B cell (primary cell): ENCODE measurements around the gene HYDIN. TPM values are rescaled to one million over a fixed set of nuclear protein-coding genes. Genes with fewer than 3 reads are reported as not detected.

Source experiments
- ATAC-seq: fragments of 200-7000 bp; cut with Tn5 transposase; one replicate; pipeline ENCODE4 v1.10.0; 2021; ENCODE audit warnings: low read depth, mild to moderate bottlenecking, moderate number of reproducible peaks, moderate library complexity
- CTCF ChIA-PET: fragments of 350-600 bp; sonication (Branson Sonifier 250); formaldehyde crosslinking; loops from one replicate; lab custom pipeline; 2021; ENCODE audit warnings: antibody characterized with exemption, inconsistent platforms; lab: Charles Lee
- POLR2A ChIA-PET: fragments of 350-600 bp; sonication (Branson Sonifier 250); formaldehyde crosslinking; loops from one replicate; lab custom pipeline; 2021; ENCODE audit warnings: antibody characterized with exemption; lab: Charles Lee
- DNase-seq: peaks from one replicate; pipeline ENCODE4 v3.0.0; 2013
- H2AFZ ChIP-seq: 2 replicates; pipeline ENCODE4 v1.6.1; 2012; ENCODE audit warnings: mild to moderate bottlenecking, low read depth, low read length; ENCODE audit not compliant: insufficient read depth, poor library complexity, severe bottlenecking
- H3K27ac ChIP-seq, 2 donors: 1 replicate in 1 of 2; 2 replicates in 1 of 2; pipeline ENCODE4 v1.5.1; 2012 to 2013; ENCODE audit warnings: low read length in 2 of 2, mild to moderate bottlenecking in 2 of 2, moderate library complexity in 1 of 2
- H3K27me3 ChIP-seq, 4 experiments: fragments of 200-600 bp in 1 of 4; sonication (generic) in 1 of 4; replicated peaks in 1 of 4; 1 replicate in 2 of 4; 2 replicates in 2 of 4; pipeline versions ENCODE4 v1.6.1 to v1.7.0; 2013 to 2016; ENCODE audit warnings: low read length in 3 of 4, mild to moderate bottlenecking in 2 of 4, mixed read lengths in 1 of 4, moderate library complexity in 1 of 4; ENCODE audit not compliant: insufficient read depth in 4 of 4, control insufficient read depth in 3 of 4; ENCODE audit errors: control extremely low read depth in 1 of 4
- H3K36me3 ChIP-seq, 2 experiments: replicated peaks in 1 of 2; 1 replicate in 1 of 2; 2 replicates in 1 of 2; pipeline versions ENCODE4 v1.6.1 to v1.7.1; 2013; ENCODE audit warnings: low read length in 1 of 2; ENCODE audit not compliant: insufficient read depth in 2 of 2, control insufficient read depth in 1 of 2; ENCODE audit errors: control extremely low read depth in 1 of 2, extremely low read depth in 1 of 2
- H3K4me1 ChIP-seq, 2 donors: fragments of 200-600 bp in 1 of 2; sonication (generic) in 1 of 2; 1 replicate in 1 of 2; 2 replicates in 1 of 2; pipeline versions ENCODE4 v1.5.1 to v1.6.1; 2013 to 2017; ENCODE audit warnings: low read length in 2 of 2; ENCODE audit not compliant: control insufficient read depth in 2 of 2, insufficient read depth in 2 of 2
- H3K4me2 ChIP-seq: replicated peaks from 2 replicates; pipeline ENCODE3; 2012; ENCODE audit warnings: mild to moderate bottlenecking, low read depth, low read length; ENCODE audit not compliant: poor library complexity, severe bottlenecking
- H3K4me3 ChIP-seq, 5 experiments: fragments of 200-600 bp in 1 of 5; sonication (generic) in 1 of 5; 1 replicate in 3 of 5; 2 replicates in 2 of 5; pipeline versions ENCODE4 v1.5.1 to v1.7.0; 2011 to 2016; ENCODE audit warnings: low read length in 4 of 5, mild to moderate bottlenecking in 4 of 5, low read depth in 2 of 5, control low read depth in 1 of 5, moderate library complexity in 1 of 5; ENCODE audit not compliant: insufficient read depth in 1 of 5; ENCODE audit errors: control extremely low read depth in 1 of 5, extremely low read depth in 1 of 5
- H3K79me2 ChIP-seq: fragments of 200-600 bp; sonication (generic); one replicate; pipeline ENCODE4 v1.6.0; 2016; ENCODE audit warnings: low read length; ENCODE audit not compliant: control insufficient read depth, insufficient read depth
- H3K9ac ChIP-seq: fragments of 200-600 bp; sonication (generic); 2 replicates; pipeline ENCODE4 v1.6.1; 2017; ENCODE audit warnings: mild to moderate bottlenecking, low read length, moderate library complexity
- H3K9me3 ChIP-seq, 3 donors: one replicate each; pipeline versions ENCODE4 v1.6.1 to v1.7.1; 2013; ENCODE audit warnings: low read length in 2 of 3; ENCODE audit not compliant: control insufficient read depth in 2 of 3, insufficient read depth in 1 of 3; ENCODE audit errors: control extremely low read depth in 1 of 3
- H4K20me1 ChIP-seq: 2 replicates; pipeline ENCODE4 v1.6.0; 2012; ENCODE audit warnings: mild to moderate bottlenecking, low read length; ENCODE audit not compliant: insufficient read depth, control insufficient read depth, poor library complexity, severe bottlenecking
- H3K27ac Mint-ChIP-seq: one replicate; pipeline ENCODE4 v1.8.0; 2021; ENCODE audit warnings: mixed read lengths
- H3K27me3 Mint-ChIP-seq: one replicate; pipeline ENCODE4 v1.8.0; 2021; ENCODE audit warnings: mixed read lengths
- H3K4me1 Mint-ChIP-seq: one replicate; pipeline ENCODE4 v1.8.0; 2021; ENCODE audit warnings: mixed read lengths
- H3K4me3 Mint-ChIP-seq: one replicate; pipeline ENCODE4 v1.8.0; 2021; ENCODE audit warnings: mixed read lengths
- H3K9me3 Mint-ChIP-seq: one replicate; pipeline ENCODE4 v1.8.0; 2022; ENCODE audit warnings: mixed read lengths; ENCODE audit not compliant: insufficient read depth
- EZH2 ChIP-seq: IDR thresholded peaks from 2 replicates; pipeline ENCODE4 v1.6.1; 2012; ENCODE audit warnings: borderline replicate concordance, low read depth, mild to moderate bottlenecking, moderate library complexity, low read length; ENCODE audit not compliant: insufficient read depth, poor library complexity, severe bottlenecking
- WGBS: methylation state at CpG from one replicate; pipeline ENCODE4 v1.1.5; 2013; ENCODE audit warnings: missing lambda C conversion rate; ENCODE audit not compliant: insufficient coverage; 5-methylcytosine and 5-hydroxymethylcytosine counted together
- intact Hi-C: fragments of 100-400 bp; cut with micrococcal nuclease; formaldehyde crosslinking; loops from one replicate; pipeline ENCODE4 v1.10.0; 2022
- polyA plus RNA-seq: library from polyadenylated mRNA; depleted of rRNA; stranded (reverse); fragments of >200 nt; gene quantifications from 2 replicates; pipeline ENCODE4 v1.2.3, GENCODE V29; 2012
- total RNA-seq, 2 donors: library from RNA; stranded (reverse); fragments of 120-200 nt in 1 of 2; gene quantifications; 1 replicate in 1 of 2; 2 replicates in 1 of 2; pipeline versions ENCODE4 v1.2.3 to v1.2.4, GENCODE V29; 2013 to 2022
- TF ChIP-seq, protein P1 (sequence below): fragments of 200-600 bp; IDR thresholded peaks from one replicate; pipeline ENCODE4 v1.8.0; 2022; ENCODE audit warnings: antibody characterized with exemption, mild to moderate bottlenecking

HYDIN gene
- total and polyA plus RNA-seq, 2 donors (not counting 1 experiment from before 2014, with no cell fraction given), result 0.10 TPM; not detected in 1

DNA sequence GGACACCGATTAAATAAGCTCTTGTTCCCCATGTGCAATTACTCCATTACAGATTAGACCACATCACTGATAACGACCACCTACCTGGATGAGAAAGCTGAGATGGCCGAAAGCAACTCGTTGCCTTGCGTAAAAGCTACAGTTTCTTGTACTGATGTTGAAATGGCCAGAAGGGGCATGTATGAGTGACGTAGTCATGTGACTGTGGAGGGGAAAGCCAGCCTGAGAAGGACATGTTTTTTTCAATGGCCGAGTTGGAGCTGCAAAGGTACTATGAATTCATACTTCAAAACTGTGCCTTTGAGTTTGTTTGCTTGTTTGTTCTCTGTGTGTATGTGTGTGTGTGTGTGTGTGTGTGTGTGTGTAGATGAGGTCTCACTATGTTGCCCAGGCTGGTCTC is 17.0 kb upstream of the HYDIN start:
- DNase-seq, result no peak
- no peaks in the 10 kb centered on the region for H3K4me1 Mint-ChIP-seq
- Histone ChIP-seq H3K27me3 (no peaks in the 10 kb centered on the region), H3K9me3 (no peaks in the 10 kb centered on the region), H3K36me3 (no peaks in the 10 kb centered on the region), H3K4me3 (no peak overlapping the region), H3K4me1 (no peaks in the 10 kb centered on the region), H3K27ac (no peak overlapping the region), H3K4me2 (no peak overlapping the region), H4K20me1 (no peaks in the 10 kb centered on the region), H3K79me2 (no peaks in the 10 kb centered on the region), H3K9ac (no peak overlapping the region), H2AFZ (no peak overlapping the region)
- H3K27me3 Mint-ChIP-seq, result peaks cover 14% of the 10 kb centered on the region
- WGBS, result 96% methylated on average over 6 of the region's 7 CpGs
- intact Hi-C loops, result no loop called here
- CTCF ChIA-PET, result no interaction called here
- POLR2A ChIA-PET, result no interaction called here
- H3K9me3 Mint-ChIP-seq, result no peaks in the 10 kb centered on the region
- TF ChIP-seq EZH2, result no peak
- TF ChIP-seq, protein P1, sequence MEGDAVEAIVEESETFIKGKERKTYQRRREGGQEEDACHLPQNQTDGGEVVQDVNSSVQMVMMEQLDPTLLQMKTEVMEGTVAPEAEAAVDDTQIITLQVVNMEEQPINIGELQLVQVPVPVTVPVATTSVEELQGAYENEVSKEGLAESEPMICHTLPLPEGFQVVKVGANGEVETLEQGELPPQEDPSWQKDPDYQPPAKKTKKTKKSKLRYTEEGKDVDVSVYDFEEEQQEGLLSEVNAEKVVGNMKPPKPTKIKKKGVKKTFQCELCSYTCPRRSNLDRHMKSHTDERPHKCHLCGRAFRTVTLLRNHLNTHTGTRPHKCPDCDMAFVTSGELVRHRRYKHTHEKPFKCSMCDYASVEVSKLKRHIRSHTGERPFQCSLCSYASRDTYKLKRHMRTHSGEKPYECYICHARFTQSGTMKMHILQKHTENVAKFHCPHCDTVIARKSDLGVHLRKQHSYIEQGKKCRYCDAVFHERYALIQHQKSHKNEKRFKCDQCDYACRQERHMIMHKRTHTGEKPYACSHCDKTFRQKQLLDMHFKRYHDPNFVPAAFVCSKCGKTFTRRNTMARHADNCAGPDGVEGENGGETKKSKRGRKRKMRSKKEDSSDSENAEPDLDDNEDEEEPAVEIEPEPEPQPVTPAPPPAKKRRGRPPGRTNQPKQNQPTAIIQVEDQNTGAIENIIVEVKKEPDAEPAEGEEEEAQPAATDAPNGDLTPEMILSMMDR, result no peak
- no peak overlapping the region for H3K27ac Mint-ChIP-seq
- no peak overlapping the region for H3K4me3 Mint-ChIP-seq
- no peak for ATAC-seq

DNA sequence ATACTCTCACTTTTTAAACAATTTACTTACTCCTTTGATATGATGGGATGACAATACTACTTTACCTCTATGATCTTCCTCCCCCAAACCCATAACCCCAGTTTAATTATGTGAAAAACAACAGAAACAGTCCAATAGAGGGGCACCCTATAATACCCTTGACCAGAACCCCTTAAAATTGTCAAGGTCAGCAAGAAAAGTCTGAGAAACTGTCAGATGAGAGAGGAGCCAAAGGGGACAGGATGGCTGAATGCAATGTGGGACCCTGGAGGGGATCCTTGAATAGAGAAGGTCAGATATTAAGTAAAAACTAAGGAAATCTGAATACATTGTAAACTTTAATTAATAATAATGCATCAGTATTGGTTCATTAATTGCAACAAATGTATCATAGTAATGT is 15.8 kb upstream of the HYDIN start:
- Mint-ChIP-seq H3K27ac (no peak overlapping the region), H3K4me3 (no peak overlapping the region), H3K4me1 (no peaks in the 10 kb centered on the region), H3K27me3 (peaks cover 11% of the 10 kb centered on the region), H3K9me3 (no peaks in the 10 kb centered on the region)
- no peak overlapping the region for H3K4me2 ChIP-seq
- CTCF ChIA-PET, result no interaction called here
- H3K27me3 ChIP-seq, result no peaks in the 10 kb centered on the region
- TF ChIP-seq EZH2, result no peak
- TF ChIP-seq, protein P1, result no peak
- H3K79me2 ChIP-seq, result no peaks in the 10 kb centered on the region
- H3K9ac ChIP-seq, result no peak overlapping the region
- H2AFZ ChIP-seq, result no peak overlapping the region
- H3K9me3 ChIP-seq, result no peaks in the 10 kb centered on the region
- DNase-seq, result no peak
- H3K27ac ChIP-seq, result no peak overlapping the region
- H3K4me3 ChIP-seq, result no peak overlapping the region
- no peaks in the 10 kb centered on the region for H3K36me3 ChIP-seq
- POLR2A ChIA-PET, result no interaction called here
- intact Hi-C loops, result no loop called here
- no peaks in the 10 kb centered on the region for H3K4me1 ChIP-seq
- ATAC-seq, result no peak
- no peaks in the 10 kb centered on the region for H4K20me1 ChIP-seq
